A549 treated with CpdA at 1 μM for 4 hours (cell line): Measurements from ENCODE around the gene MRPL20. TPM values are rescaled to one million over a fixed set of nuclear protein-coding genes. Genes with fewer than 3 reads are reported as not detected.

Source experiments
- total RNA-seq: library from RNA; stranded (reverse); fragments of 200-300 nt; extraction: Qiagen RNA extraction; gene quantifications from 5 replicates; pipeline ENCODE4 v1.2.3, GENCODE V29; 2022; ENCODE audit warnings: low read depth

Gene MRPL20
- 128 to 152 TPM (median 135 TPM) in 5 replicates for total RNA-seq

DNA sequence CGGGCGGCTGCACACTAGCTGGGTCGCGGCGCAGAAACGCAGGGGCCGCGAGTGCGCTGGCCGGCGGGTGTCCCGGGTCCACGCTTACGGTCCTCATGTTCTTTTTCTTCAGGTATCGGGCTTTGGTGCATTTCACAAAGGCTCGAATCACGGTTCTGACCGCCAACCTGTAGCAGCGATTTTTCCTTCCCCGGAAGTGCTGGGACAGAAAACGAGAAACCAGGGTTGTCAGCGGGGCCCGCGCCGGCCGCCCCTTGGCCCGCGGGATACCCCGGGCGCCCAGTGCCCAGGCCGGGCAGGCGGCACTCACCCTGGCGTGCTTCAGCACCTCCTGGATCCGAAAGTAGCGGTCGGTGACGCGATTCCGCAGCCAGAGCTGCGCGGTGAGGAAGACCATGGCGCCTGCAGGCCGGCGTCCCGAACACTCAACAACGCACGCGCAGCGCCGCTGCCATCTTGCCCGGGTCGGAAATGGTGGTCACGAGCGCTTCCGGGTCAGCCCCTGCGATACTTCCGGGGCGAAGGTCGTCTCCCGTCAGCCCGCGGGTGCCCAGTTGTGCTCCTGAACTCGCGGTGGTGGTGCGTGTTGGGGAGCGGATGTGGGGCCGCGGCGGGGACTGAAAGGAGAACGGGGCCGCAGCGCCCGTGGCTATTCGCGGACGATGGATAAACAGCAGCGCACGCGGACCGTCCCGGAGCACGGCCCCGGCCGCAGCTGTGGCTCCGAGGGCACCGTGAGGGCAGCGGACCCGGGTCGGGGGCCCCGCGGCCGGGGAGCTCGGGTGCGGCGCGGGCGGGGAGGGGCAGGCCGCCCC, at the start of gene MRPL20:
Gene MRPL20, minus strand, starts transcription at position 473 of the 815 bp plus-strand sequence. Its CDS starts 76 bp downstream, at position 397.

GRCh38 chr1:1449099-1449739, 42.1 kb upstream of the MRPL20 start, which contains the start of gene ATAD3C:
Gene ATAD3C, plus strand, starts transcription at chr1:1449689. Its CDS starts 995 bp downstream, at chr1:1450684.

DNA sequence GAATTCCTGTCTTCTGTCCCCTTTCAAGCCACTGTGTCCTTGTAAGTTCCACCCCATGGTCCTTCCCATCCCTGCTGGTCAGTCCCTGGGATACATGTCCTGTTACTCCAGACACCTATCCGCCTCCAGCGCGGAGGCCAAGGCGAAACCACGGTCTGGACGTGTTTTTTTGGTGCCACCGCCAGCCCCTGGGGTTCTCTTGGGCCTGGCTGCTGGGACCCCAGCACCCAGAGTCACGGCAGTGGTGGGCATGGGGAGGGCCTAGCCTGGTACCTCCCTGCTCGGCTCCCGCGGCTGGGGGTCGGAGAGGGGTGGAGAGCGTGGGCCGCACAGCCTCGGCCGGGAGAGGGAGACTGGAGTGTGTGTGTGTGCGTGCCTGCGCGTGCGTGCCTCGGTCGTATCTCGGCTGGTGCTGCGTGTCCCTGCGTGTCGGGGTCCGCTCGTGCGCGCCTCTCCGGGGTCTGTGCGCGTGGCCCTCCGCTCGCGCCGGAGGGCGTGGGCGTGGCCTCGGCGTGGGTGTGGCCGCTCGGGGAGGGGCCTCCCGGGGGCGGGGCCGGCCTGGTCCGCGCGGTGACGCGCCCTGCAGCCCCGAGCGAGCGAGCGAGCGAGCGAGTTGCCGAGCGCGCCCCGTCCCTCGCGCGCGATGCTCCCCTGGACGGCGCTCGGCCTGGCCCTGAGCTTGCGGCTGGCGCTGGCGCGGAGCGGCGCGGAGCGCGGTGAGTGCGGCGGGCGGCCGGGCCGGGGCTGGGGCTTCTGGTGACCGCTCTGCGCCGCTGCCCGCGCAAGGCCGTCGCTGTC, 28.2 kb upstream of the MRPL20 start, which contains the start of gene VWA1:
Gene VWA1, plus strand, starts transcription at position 585 of the 798 bp plus-strand sequence. Its CDS starts 59 bp downstream, at position 644.

DNA sequence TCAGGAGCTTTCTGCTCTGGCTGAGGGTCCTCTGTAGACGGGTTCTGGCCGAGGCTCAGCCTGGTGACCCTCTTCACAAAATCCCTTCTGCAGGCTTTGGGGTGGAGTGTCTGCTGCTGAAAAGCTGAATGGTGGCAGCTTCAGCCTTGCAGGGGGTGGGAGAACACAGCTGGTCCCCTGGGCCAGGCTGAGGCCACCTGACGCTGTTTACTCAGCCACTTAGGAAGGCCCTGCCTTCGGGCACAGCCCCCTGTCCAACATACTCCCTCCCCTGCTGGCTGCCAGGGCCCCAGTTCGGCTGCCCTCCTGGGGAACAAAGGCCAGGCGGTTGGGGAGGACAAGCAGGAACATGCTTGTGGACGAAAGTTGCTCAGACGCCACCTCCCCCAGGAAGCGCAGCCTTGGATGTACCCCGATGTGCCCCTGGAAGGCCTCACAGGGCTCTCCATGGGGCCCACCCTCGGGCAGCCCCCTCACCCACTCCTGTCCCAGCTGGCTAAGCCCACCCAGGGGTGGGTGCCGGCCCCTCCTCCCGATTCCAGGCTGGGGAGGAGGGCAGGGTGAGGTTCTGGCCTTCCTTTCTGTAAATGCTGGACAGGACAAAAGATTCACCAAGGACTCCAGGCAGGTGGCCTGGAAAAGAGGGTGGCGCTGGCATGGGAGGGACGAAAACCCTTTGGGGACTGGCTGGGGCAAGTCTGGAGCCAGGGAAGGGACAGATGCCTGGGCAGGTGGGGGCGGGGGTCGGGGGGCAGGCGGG, 14.2 kb upstream of the MRPL20 start, which contains the start of gene ANKRD65:
Gene ANKRD65, minus strand, starts transcription at position 130 of the 760 bp plus-strand sequence. CDS start 271 bp downstream, outside the sequence.

GRCh38 chr1:1399187-1399871, 7.8 kb downstream of the MRPL20 start, which contains the start of gene CCNL2:
Gene CCNL2, minus strand, starts transcription at chr1:1399335. Its CDS starts 29 bp downstream, at chr1:1399306.

GRCh38 chr1:1374929-1375662, 32.0 kb downstream of the MRPL20 start, which contains the start of gene AURKAIP1:
Gene AURKAIP1, minus strand, starts transcription at chr1:1375207. Its CDS starts 451 bp downstream, at chr1:1374756.

GRCh38 chr1:1358433-1359271, 48.4 kb downstream of the MRPL20 start, which contains the start of gene MXRA8:
Gene MXRA8, minus strand, starts transcription at chr1:1358555. Its CDS starts 51 bp downstream, at chr1:1358504.

Other genes with a start within 250 kb of the MRPL20 start
- not detected in 5 replicates for gene TTLL10, start 233.4 kb downstream of the MRPL20 start, total RNA-seq
- 0.08 TPM in 1 of 5 replicates, not detected in the others for gene TNFRSF18, start 200.7 kb downstream of the MRPL20 start, total RNA-seq
- gene TNFRSF4, start 193.1 kb downstream of the MRPL20 start, total RNA-seq: 0.07 to 0.23 TPM (median 0.13 TPM) in 4 of 5 replicates, not detected in the other
- 104 to 136 TPM (median 131 TPM) in 5 replicates for gene SDF4, start 175.3 kb downstream of the MRPL20 start, total RNA-seq
- gene B3GALT6, start 175.1 kb downstream of the MRPL20 start, total RNA-seq: 11.3 to 21.5 TPM (median 20.4 TPM) in 5 replicates
- 0.69 to 1.9 TPM (median 1.4 TPM) in 5 replicates for gene C1QTNF12, start 160.6 kb downstream of the MRPL20 start, total RNA-seq
- gene UBE2J2, start 133.4 kb downstream of the MRPL20 start, total RNA-seq: 30.6 to 52.7 TPM (median 46.6 TPM) in 5 replicates
- 0.58 to 1.3 TPM (median 1.2 TPM) in 5 replicates for gene SCNN1D, start 126.9 kb downstream of the MRPL20 start, total RNA-seq
- gene ACAP3, start 99.4 kb downstream of the MRPL20 start, total RNA-seq: 11.4 to 20.0 TPM (median 18.2 TPM) in 5 replicates
- gene PUSL1, start 98.7 kb downstream of the MRPL20 start, total RNA-seq: 16.2 to 28.0 TPM (median 24.4 TPM) in 5 replicates
- gene INTS11, start 82.6 kb downstream of the MRPL20 start, total RNA-seq: 46.9 to 61.0 TPM (median 57.9 TPM) in 5 replicates
- gene CPTP, start 82.5 kb downstream of the MRPL20 start, total RNA-seq: 14.1 to 21.7 TPM (median 20.3 TPM) in 5 replicates
- 0.04 to 0.28 TPM (median 0.10 TPM) in 5 replicates for gene TAS1R3, start 76.0 kb downstream of the MRPL20 start, total RNA-seq
- 51.2 to 89.9 TPM (median 81.5 TPM) in 5 replicates for gene DVL1, start 57.9 kb downstream of the MRPL20 start, total RNA-seq
- 0.09 to 0.65 TPM (median 0.29 TPM) in 5 replicates for gene MXRA8, start 48.7 kb downstream of the MRPL20 start, total RNA-seq
- 107 to 183 TPM (median 168 TPM) in 5 replicates for gene AURKAIP1, start 32.1 kb downstream of the MRPL20 start, total RNA-seq
- gene CCNL2, start 8.0 kb downstream of the MRPL20 start, total RNA-seq: 47.3 to 61.0 TPM (median 48.3 TPM) in 5 replicates
- 0.08 to 0.10 TPM (median 0.09 TPM) in 3 of 5 replicates, not detected in the others for gene ANKRD65, start 14.0 kb upstream of the MRPL20 start, total RNA-seq
- 4.8 to 15.8 TPM (median 14.9 TPM) in 5 replicates for gene VWA1, start 28.4 kb upstream of the MRPL20 start, total RNA-seq
- not detected in 5 replicates for gene ATAD3C, start 42.4 kb upstream of the MRPL20 start, total RNA-seq
- gene ATAD3B, start 64.5 kb upstream of the MRPL20 start, total RNA-seq: 1.5 to 3.4 TPM (median 3.0 TPM) in 5 replicates
- gene ATAD3A, start 104.9 kb upstream of the MRPL20 start, total RNA-seq: 32.6 to 40.2 TPM (median 37.8 TPM) in 5 replicates
- 0.18 to 0.92 TPM (median 0.66 TPM) in 5 replicates for gene TMEM240, start 133.3 kb upstream of the MRPL20 start, total RNA-seq
- gene SSU72, start 167.6 kb upstream of the MRPL20 start, total RNA-seq: 88.5 to 113 TPM (median 109 TPM) in 5 replicates
- 4.7 to 8.5 TPM (median 8.1 TPM) in 5 replicates for gene FNDC10, start 192.8 kb upstream of the MRPL20 start, total RNA-seq
- gene MIB2, start 208.2 kb upstream of the MRPL20 start, total RNA-seq: 10.8 to 20.0 TPM (median 18.9 TPM) in 5 replicates
- 0.62 to 1.1 TPM (median 1.0 TPM) in 4 of 5 replicates, not detected in the other for gene MMP23B, start 224.9 kb upstream of the MRPL20 start, total RNA-seq